ENCODE measurements around the gene CNP.

The CNP gene

DNA sequence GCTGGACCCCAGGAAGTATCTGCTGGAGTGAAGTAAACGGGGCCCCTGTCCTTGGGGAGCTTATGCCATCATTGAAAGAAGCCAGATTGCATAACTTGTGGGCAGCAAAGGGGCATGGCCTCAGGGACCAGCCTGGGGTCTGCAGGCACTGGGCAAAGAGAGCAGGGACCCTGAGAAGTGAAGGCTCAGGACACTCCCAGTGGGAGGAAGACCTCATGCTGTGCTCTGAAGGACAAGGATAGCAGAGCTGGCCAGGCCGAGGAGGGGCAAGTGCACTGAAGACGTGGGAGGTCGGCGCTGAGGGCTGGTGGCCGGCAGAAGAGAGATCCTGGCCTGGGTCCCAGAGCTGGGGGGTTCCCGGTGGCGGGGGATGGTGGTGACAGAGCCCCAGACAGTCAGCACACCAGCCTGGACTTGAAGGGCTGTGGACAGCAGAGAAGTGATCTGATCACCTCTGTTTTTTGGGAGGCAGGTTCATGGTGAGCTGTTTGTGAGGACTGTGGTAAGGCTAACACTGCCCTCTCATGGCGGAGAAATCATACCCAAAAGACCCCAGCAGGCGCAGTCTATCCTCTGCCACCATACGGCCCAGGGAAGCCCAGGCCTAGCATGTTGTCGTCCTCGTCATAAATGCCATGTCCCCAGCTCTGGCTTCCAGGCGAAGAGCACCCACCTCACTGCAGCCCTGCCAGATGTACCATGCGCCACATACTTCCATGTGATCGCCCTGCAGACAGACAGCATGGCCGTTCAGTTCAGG, 7.1 kb upstream of the CNP start:
- DNase-seq (ENCODE audit: insufficient read length, low spot score) (no peak), FAIRE-seq (no peak)
- TF ChIP-seq POLR2A (IDR thresholded peaks at IDR 0.05; ENCODE audit: low read depth, low read length): no peak
- TF ChIP-seq POU2F2 (IDR thresholded peaks at IDR 0.05; ENCODE audit: low read depth, low read length): no peak
- no peak for TF ChIP-seq POLR2AphosphoS5 (IDR thresholded peaks at IDR 0.05; ENCODE audit: low read depth, low read length)
- no peak for TF ChIP-seq PAX5 (IDR thresholded peaks at IDR 0.05; ENCODE audit: insufficient read depth, low read length, severe bottlenecking)
- no peak for TF ChIP-seq TAF1 (IDR thresholded peaks at IDR 0.05; ENCODE audit: low read depth, low read length)
- no peak for TF ChIP-seq SPI1 (IDR thresholded peaks at IDR 0.05; ENCODE audit: low read depth, low read length)

- TF ChIP-seq POU2F2 (IDR thresholded peaks at IDR 0.05; ENCODE audit: low read depth, low read length) (no peak), POLR2A (IDR thresholded peaks at IDR 0.05; ENCODE audit: low read depth, low read length) (no peak), TAF1 (IDR thresholded peaks at IDR 0.05; ENCODE audit: low read depth, low read length) (no peak), SPI1 (IDR thresholded peaks at IDR 0.05; ENCODE audit: low read depth, low read length) (no peak), PAX5 (IDR thresholded peaks at IDR 0.05; ENCODE audit: insufficient read depth, low read length, severe bottlenecking) (no peak), POLR2AphosphoS5 (IDR thresholded peaks at IDR 0.05; ENCODE audit: low read depth, low read length) (no peak)
- no peak for DNase-seq (ENCODE audit: insufficient read length, low spot score)
- no peak for FAIRE-seq
Observed at GRCh38 chr17:41962111-41962510, 4.5 kb upstream of the CNP start.

- FAIRE-seq: peak; percentile 97
- peak; percentile 75 for DNase-seq (ENCODE audit: insufficient read length, low spot score)
- no peak for TF ChIP-seq POU2F2 (IDR thresholded peaks at IDR 0.05; ENCODE audit: low read depth, low read length)
- no peak for TF ChIP-seq POLR2A (IDR thresholded peaks at IDR 0.05; ENCODE audit: low read depth, low read length)
- TF ChIP-seq POLR2AphosphoS5 (IDR thresholded peaks at IDR 0.05; ENCODE audit: low read depth, low read length): no peak
- TF ChIP-seq TAF1 (IDR thresholded peaks at IDR 0.05; ENCODE audit: low read depth, low read length): no peak
- TF ChIP-seq PAX5 (IDR thresholded peaks at IDR 0.05; ENCODE audit: insufficient read depth, low read length, severe bottlenecking): no peak
- no peak for TF ChIP-seq SPI1 (IDR thresholded peaks at IDR 0.05; ENCODE audit: low read depth, low read length)
Observed at GRCh38 chr17:41962768-41963434, 3.7 kb upstream of the CNP start.

GRCh38 chr17:41965694-41966462, 717 bp upstream of the CNP start:
- DNase-seq (ENCODE audit: insufficient read length, low spot score) (no peak), FAIRE-seq (peak; percentile 89)
- TF ChIP-seq POLR2A (IDR thresholded peaks at IDR 0.05; ENCODE audit: low read depth, low read length) (0 out of 2 replicates have a peak, but pooled peaks have one; percentile 9), PAX5 (IDR thresholded peaks at IDR 0.05; ENCODE audit: insufficient read depth, low read length, severe bottlenecking) (no peak), POLR2AphosphoS5 (IDR thresholded peaks at IDR 0.05; ENCODE audit: low read depth, low read length) (no peak; the same call in 1 of the 2 replicates)

GRCh38 chr17:41967141-41967920, 736 bp downstream of the CNP start:
- TF ChIP-seq PAX5 (IDR thresholded peaks at IDR 0.05; ENCODE audit: insufficient read depth, low read length, severe bottlenecking): peak; percentile 16
- TF ChIP-seq POLR2AphosphoS5 (IDR thresholded peaks at IDR 0.05; ENCODE audit: low read depth, low read length): peak; percentile 72; the same call in 1 of the 2 replicates
- TF ChIP-seq POLR2A (IDR thresholded peaks at IDR 0.05; ENCODE audit: low read depth, low read length): 0 out of 2 replicates have a peak, but pooled peaks have one; percentile 22
- TF ChIP-seq POU2F2 (IDR thresholded peaks at IDR 0.05; ENCODE audit: low read depth, low read length): no peak
- FAIRE-seq (peak; percentile 28), DNase-seq (ENCODE audit: insufficient read length, low spot score) (no peak)

DNA sequence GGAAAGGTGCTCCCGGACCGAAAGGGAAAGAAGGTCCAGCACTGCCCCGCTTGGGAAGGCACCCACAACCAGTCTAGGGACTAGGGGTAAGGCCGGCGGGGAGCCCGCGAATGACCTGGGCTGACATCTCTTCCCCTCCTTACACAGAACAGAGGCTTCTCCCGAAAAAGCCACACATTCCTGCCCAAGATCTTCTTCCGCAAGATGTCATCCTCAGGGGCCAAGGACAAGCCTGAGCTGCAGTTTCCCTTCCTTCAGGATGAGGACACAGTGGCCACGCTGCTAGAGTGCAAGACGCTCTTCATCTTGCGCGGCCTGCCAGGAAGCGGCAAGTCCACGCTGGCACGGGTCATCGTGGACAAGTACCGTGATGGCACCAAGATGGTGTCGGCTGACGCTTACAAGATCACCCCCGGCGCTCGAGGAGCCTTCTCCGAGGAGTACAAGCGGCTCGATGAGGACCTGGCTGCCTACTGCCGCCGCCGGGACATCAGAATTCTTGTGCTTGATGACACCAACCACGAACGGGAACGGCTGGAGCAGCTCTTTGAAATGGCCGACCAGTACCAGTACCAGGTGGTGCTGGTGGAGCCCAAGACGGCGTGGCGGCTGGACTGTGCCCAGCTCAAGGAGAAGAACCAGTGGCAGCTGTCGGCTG, 1.5 kb downstream of the CNP start:
- DNase-seq (ENCODE audit: insufficient read length, low spot score): no peak
- FAIRE-seq: no peak
- TF ChIP-seq PAX5 (IDR thresholded peaks at IDR 0.05; ENCODE audit: insufficient read depth, low read length, severe bottlenecking): no peak
- no peak for TF ChIP-seq POLR2A (IDR thresholded peaks at IDR 0.05; ENCODE audit: low read depth, low read length)
- no peak for TF ChIP-seq POU2F2 (IDR thresholded peaks at IDR 0.05; ENCODE audit: low read depth, low read length)
- no peak for TF ChIP-seq SPI1 (IDR thresholded peaks at IDR 0.05; ENCODE audit: low read depth, low read length)
- no peak for TF ChIP-seq POLR2AphosphoS5 (IDR thresholded peaks at IDR 0.05; ENCODE audit: low read depth, low read length)
- TF ChIP-seq TAF1 (IDR thresholded peaks at IDR 0.05; ENCODE audit: low read depth, low read length): no peak

DNA sequence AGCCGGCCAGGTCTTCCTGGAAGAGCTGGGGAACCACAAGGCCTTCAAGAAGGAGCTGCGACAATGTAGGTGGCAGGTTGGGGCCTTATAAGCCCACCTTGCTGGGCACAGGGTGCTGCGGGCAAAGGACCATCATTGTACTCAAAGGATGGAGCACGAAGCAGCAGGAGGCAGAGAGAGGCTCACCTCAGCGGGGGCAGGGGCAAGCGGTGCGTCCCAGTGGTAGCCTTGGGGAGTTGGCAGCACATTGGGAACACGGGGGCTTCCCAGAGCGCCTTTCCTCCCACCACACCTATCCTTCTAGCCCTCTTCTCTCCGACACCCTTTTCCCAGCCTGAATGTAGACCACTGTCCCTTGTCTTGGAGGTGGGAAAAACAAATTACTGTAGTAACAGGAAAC, 2.1 kb downstream of the CNP start:
- FAIRE-seq (no peak), DNase-seq (ENCODE audit: insufficient read length, low spot score) (no peak)
- TF ChIP-seq POLR2AphosphoS5 (IDR thresholded peaks at IDR 0.05; ENCODE audit: low read depth, low read length) (peak; percentile 46), SPI1 (IDR thresholded peaks at IDR 0.05; ENCODE audit: low read depth, low read length) (no peak)

DNA sequence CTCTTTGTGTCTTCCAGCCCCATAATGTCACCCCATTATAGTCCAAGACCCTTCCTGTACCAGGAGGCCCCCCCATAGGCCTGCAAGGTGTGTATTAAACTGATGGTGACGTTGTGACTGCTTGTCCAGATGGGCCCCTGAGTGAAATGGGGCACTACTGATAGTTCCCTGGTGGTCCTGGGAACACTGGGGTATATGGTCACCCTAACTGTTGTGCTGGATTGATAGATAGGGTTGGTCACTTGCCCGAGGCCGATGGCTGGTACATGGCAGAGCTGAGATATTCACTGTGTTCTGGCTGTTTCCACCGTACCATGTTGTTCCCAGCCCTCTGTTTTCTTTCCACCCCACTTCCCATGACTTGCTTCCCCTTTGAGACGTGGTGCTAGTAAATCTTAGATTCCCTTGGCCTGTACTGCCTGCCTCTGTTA, 4.3 kb downstream of the CNP start:
- DNase-seq (ENCODE audit: insufficient read length, low spot score): no peak
- no peak for TF ChIP-seq SPI1 (IDR thresholded peaks at IDR 0.05; ENCODE audit: low read depth, low read length)
- no peak for TF ChIP-seq TAF1 (IDR thresholded peaks at IDR 0.05; ENCODE audit: low read depth, low read length)
- TF ChIP-seq POU2F2 (IDR thresholded peaks at IDR 0.05; ENCODE audit: low read depth, low read length): no peak
- TF ChIP-seq POLR2AphosphoS5 (IDR thresholded peaks at IDR 0.05; ENCODE audit: low read depth, low read length): peak; percentile 72
- no peak for TF ChIP-seq PAX5 (IDR thresholded peaks at IDR 0.05; ENCODE audit: insufficient read depth, low read length, severe bottlenecking)
- peak; percentile 30; the same call in 1 of the 2 replicates for TF ChIP-seq POLR2A (IDR thresholded peaks at IDR 0.05; ENCODE audit: low read depth, low read length)
- FAIRE-seq: peak; percentile 13
